PC-9 (cell line): ENCODE data around the gene CDK5R1.

ENCODE experiments used
- EZH2 ChIP-seq: fragments of 200-600 bp; sonication (generic); IDR thresholded peaks from 2 replicates; pipeline ENCODE4 v1.8.0; 2017; ENCODE audit warnings: antibody characterized with exemption, low read depth
- TF ChIP-seq, protein P1 (sequence below): fragments of 200-600 bp; sonication (generic); conservative IDR thresholded peaks from 2 replicates; pipeline ENCODE4 v1.6.1; 2017; ENCODE audit warnings: mixed run types, antibody characterized with exemption, mild to moderate bottlenecking, moderate library complexity

DNA sequence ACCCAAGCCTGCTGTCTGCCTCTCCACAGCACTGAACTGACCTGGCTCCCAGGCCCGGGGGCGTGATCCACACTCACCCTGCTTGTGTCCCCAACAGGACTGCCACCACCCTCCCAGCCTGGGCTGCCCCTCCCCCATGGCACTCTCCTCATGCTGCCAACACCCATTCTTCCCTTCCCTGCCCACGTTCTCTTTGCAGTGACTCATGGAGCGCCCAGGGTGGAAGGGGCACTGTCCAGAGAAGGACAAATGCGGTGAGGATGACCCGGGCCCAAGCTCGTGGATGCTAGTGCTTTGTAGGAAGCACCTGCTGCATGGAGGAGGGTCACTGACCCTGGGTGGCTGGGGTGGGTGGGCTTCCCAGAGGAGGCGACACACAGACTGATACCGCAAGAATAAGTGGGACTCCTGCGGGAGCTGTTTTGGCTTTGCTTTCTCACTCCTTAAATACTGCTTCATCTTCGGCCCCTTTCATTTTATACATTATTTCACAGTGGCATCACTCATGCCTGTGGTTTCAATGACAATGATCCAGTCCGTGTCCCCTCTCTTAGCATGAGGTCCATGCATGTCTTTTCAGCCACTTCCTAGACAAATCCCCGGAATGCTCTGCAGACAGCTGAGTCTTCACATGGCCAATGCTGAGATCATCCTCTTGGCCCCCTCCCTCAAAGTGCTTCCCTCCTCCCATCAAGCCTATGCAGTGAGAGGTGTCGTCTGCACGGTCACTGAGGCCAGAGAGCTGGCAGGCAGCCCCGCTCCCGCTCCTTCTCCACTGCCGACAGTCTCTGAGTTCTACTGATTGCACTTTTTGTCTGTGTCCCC is 17.6 kb downstream of the CDK5R1 start:
- TF ChIP-seq, protein P1, sequence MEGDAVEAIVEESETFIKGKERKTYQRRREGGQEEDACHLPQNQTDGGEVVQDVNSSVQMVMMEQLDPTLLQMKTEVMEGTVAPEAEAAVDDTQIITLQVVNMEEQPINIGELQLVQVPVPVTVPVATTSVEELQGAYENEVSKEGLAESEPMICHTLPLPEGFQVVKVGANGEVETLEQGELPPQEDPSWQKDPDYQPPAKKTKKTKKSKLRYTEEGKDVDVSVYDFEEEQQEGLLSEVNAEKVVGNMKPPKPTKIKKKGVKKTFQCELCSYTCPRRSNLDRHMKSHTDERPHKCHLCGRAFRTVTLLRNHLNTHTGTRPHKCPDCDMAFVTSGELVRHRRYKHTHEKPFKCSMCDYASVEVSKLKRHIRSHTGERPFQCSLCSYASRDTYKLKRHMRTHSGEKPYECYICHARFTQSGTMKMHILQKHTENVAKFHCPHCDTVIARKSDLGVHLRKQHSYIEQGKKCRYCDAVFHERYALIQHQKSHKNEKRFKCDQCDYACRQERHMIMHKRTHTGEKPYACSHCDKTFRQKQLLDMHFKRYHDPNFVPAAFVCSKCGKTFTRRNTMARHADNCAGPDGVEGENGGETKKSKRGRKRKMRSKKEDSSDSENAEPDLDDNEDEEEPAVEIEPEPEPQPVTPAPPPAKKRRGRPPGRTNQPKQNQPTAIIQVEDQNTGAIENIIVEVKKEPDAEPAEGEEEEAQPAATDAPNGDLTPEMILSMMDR: no peak
- no peak for TF ChIP-seq EZH2
